Measurements from ENCODE around the gene RNF215. TPM values are rescaled to one million over a fixed set of nuclear protein-coding genes. Genes with fewer than 3 reads are reported as not detected.
A peak's percentile ranks its signal among the peaks of the same experiment; 100 is the strongest.
"Not testable (repeated sequence)": the region's sequence is repeated elsewhere in the genome, so short reads cannot be mapped to it uniquely, and the experiment has no call there.

RNF215 gene
- total RNA-seq, 1 experiment from 2014 or later = 17.0 TPM

GRCh38 chr22:30365891-30366290, 21.3 kb downstream of the RNF215 start:
- DNase-seq (ENCODE audit: extremely low read depth, low read depth) = no peak

- no peak for DNase-seq (ENCODE audit: extremely low read depth, low read depth)
Measured at GRCh38 chr22:30362651-30363281, 24.4 kb downstream of the RNF215 start.

- no peak for DNase-seq (ENCODE audit: extremely low read depth, low read depth)
Measured at GRCh38 chr22:30361916-30362650, 25.1 kb downstream of the RNF215 start.

- no peak for DNase-seq (ENCODE audit: extremely low read depth, low read depth)
Measured at GRCh38 chr22:30358541-30358940, 28.7 kb downstream of the RNF215 start.

- no peak for DNase-seq (ENCODE audit: extremely low read depth, low read depth)
Measured at GRCh38 chr22:30357650-30358215, 29.5 kb downstream of the RNF215 start.

GRCh38 chr22:30357236-30357570, 30.0 kb downstream of the RNF215 start:
- no peak for DNase-seq (ENCODE audit: extremely low read depth, low read depth)

- DNase-seq (ENCODE audit: extremely low read depth, low read depth) = peak; percentile 71
Measured at GRCh38 chr22:30356449-30357235, 30.6 kb downstream of the RNF215 start, which contains the start of the genes CCDC157 and SF3A1. CCDC157 (plus strand) TSS chr22:30357007; CDS start chr22:30366001, 8,994 bp downstream. SF3A1 (minus strand) TSS chr22:30356894; CDS start chr22:30356792, 102 bp downstream.

GRCh38 chr22:30354644-30355043, 32.6 kb downstream of the RNF215 start:
- no peak for DNase-seq (ENCODE audit: extremely low read depth, low read depth)

- no peak for DNase-seq (ENCODE audit: extremely low read depth, low read depth)
Measured at GRCh38 chr22:30351226-30351625, 36.0 kb downstream of the RNF215 start.

- DNase-seq (ENCODE audit: extremely low read depth, low read depth) = no peak
Measured at GRCh38 chr22:30348809-30349208, 38.4 kb downstream of the RNF215 start.

- no peak for DNase-seq (ENCODE audit: extremely low read depth, low read depth)
Measured at GRCh38 chr22:30348404-30348803, 38.8 kb downstream of the RNF215 start.

GRCh38 chr22:30347255-30347892, 39.8 kb downstream of the RNF215 start:
- no peak for DNase-seq (ENCODE audit: extremely low read depth, low read depth)

GRCh38 chr22:30344447-30345200, 42.6 kb downstream of the RNF215 start:
- no peak for DNase-seq (ENCODE audit: extremely low read depth, low read depth)

- DNase-seq (ENCODE audit: extremely low read depth, low read depth) = no peak
Measured at GRCh38 chr22:30340911-30341685, 46.1 kb downstream of the RNF215 start.

GRCh38 chr22:30338802-30339201, 48.4 kb downstream of the RNF215 start:
- DNase-seq (ENCODE audit: extremely low read depth, low read depth) = no peak

GRCh38 chr22:30338341-30338740, 48.9 kb downstream of the RNF215 start:
- DNase-seq (ENCODE audit: extremely low read depth, low read depth) = not testable (repeated sequence)

GRCh38 chr22:30337461-30337778, 49.8 kb downstream of the RNF215 start:
- no peak for DNase-seq (ENCODE audit: extremely low read depth, low read depth)

GRCh38 chr22:30336752-30337460, 50.3 kb downstream of the RNF215 start:
- no peak for DNase-seq (ENCODE audit: extremely low read depth, low read depth)

GRCh38 chr22:30335236-30335635, 52.0 kb downstream of the RNF215 start:
- DNase-seq (ENCODE audit: extremely low read depth, low read depth) = no peak
